ENCODE measurements around the gene SEMA6C.

SEMA6C gene

GRCh38 chr1:151189637-151190445 lies 43.4 kb upstream of the SEMA6C start, which contains the start of gene VPS72:
TSS of gene VPS72 (minus strand) at chr1:151190197. CDS start at chr1:151190121, 76 bp downstream.
- H3K9me3 ChIP-seq (ENCODE audit: control insufficient read depth, insufficient read depth, low read depth, low read length), result no peaks in the 10 kb centered on the region
- POLR2A ChIA-PET, result interaction anchor here (0.5 to 2.9 kb wide), 28 partner anchors 9 to 321 kb away, joined by 3 to 23 read pairs (median 4); partner anchors contain the start of genes CGN, LYSMD1, PI4KB and PIP5K1A
- no peaks in the 10 kb centered on the region for H3K4me1 ChIP-seq (ENCODE audit: control insufficient read depth, insufficient read depth, low read length)
- H3K27ac ChIP-seq (ENCODE audit: extremely low read depth, low read depth, low read length), result peak within 1 kb of the TSS; percentile 64
- H3K36me3 ChIP-seq (ENCODE audit: control insufficient read depth in 2 of 2, insufficient read depth in 1 of 2, low read length in 2 of 2), result peaks cover 8 to 21% of the 10 kb centered on the region in 2 experiments
- peak within 1 kb of the TSS; percentile 79 for H3K4me3 ChIP-seq (ENCODE audit: low read depth, low read length)
- CTCF ChIA-PET, result interaction anchor here (0.7 to 2.1 kb wide), 6 partner anchors 9 to 151 kb away, joined by 3 to 7 read pairs (median 4); no protein-coding TSS in a partner anchor
- no peak for TF ChIP-seq ZNF404 (tag by site-specific recombination; IDR thresholded peaks at IDR 0.05)
- TF ChIP-seq ZNF660 (tag by site-specific recombination; IDR thresholded peaks at IDR 0.05), result peak; percentile 92
- peak; percentile 41 for TF ChIP-seq ZBTB26 (tag by site-specific recombination; optimal IDR thresholded peaks at IDR 0.05)
- TF ChIP-seq ZNF670 (tag by site-specific recombination; IDR thresholded peaks at IDR 0.05; ENCODE audit: low read depth), result no peak
- no peak for TF ChIP-seq ZNF112 (tag by site-specific recombination; IDR thresholded peaks at IDR 0.05)
- TF ChIP-seq, protein P1, sequence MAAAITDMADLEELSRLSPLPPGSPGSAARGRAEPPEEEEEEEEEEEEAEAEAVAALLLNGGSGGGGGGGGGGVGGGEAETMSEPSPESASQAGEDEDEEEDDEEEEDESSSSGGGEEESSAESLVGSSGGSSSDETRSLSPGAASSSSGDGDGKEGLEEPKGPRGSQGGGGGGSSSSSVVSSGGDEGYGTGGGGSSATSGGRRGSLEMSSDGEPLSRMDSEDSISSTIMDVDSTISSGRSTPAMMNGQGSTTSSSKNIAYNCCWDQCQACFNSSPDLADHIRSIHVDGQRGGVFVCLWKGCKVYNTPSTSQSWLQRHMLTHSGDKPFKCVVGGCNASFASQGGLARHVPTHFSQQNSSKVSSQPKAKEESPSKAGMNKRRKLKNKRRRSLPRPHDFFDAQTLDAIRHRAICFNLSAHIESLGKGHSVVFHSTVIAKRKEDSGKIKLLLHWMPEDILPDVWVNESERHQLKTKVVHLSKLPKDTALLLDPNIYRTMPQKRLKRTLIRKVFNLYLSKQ (tag by site-specific recombination; IDR thresholded peaks at IDR 0.05; ENCODE audit: borderline replicate concordance), result no peak
- peak; percentile 90 for TF ChIP-seq ZFP37 (tag by site-specific recombination; IDR thresholded peaks at IDR 0.05)
- peak; percentile 84 for TF ChIP-seq SP3 (tag by site-specific recombination; IDR thresholded peaks at IDR 0.05)
- TF ChIP-seq, protein P2, sequence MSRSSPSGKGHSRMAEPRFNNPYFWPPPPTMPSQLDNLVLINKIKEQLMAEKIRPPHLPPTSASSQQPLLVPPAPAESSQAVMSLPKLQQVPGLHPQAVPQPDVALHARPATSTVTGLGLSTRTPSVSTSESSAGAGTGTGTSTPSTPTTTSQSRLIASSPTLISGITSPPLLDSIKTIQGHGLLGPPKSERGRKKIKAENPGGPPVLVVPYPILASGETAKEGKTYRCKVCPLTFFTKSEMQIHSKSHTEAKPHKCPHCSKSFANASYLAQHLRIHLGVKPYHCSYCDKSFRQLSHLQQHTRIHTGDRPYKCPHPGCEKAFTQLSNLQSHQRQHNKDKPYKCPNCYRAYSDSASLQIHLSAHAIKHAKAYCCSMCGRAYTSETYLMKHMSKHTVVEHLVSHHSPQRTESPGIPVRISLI (tag by site-specific recombination; IDR thresholded peaks at IDR 0.05), result no peak
- no peak for TF ChIP-seq GLI4 (tag by site-specific recombination; IDR thresholded peaks at IDR 0.05)
- no peak for TF ChIP-seq ZNF19 (tag by site-specific recombination; IDR thresholded peaks at IDR 0.05; ENCODE audit: low read depth)
- TF ChIP-seq, protein P3, sequence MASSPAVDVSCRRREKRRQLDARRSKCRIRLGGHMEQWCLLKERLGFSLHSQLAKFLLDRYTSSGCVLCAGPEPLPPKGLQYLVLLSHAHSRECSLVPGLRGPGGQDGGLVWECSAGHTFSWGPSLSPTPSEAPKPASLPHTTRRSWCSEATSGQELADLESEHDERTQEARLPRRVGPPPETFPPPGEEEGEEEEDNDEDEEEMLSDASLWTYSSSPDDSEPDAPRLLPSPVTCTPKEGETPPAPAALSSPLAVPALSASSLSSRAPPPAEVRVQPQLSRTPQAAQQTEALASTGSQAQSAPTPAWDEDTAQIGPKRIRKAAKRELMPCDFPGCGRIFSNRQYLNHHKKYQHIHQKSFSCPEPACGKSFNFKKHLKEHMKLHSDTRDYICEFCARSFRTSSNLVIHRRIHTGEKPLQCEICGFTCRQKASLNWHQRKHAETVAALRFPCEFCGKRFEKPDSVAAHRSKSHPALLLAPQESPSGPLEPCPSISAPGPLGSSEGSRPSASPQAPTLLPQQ (tag by site-specific recombination; IDR thresholded peaks at IDR 0.05), result peak; percentile 77; the same call in 1 of the 2 replicates
- TF ChIP-seq ZBTB7A (tag by site-specific recombination; IDR thresholded peaks at IDR 0.05; ENCODE audit: low read depth), result 0 out of 2 replicates have a peak, but pooled peaks have one; percentile 55
- TF ChIP-seq ZNF747 (tag by site-specific recombination; IDR thresholded peaks at IDR 0.05), result no peak
- peak; percentile 86 for TF ChIP-seq SCRT2 (tag by site-specific recombination; IDR thresholded peaks at IDR 0.05)
- TF ChIP-seq ZNF292 (tag by site-specific recombination; IDR thresholded peaks at IDR 0.05; ENCODE audit: borderline replicate concordance, low read depth), result no peak
- no peak for TF ChIP-seq ZNF621 (tag by site-specific recombination; IDR thresholded peaks at IDR 0.05)
- no peak for TF ChIP-seq ZNF214 (tag by site-specific recombination; IDR thresholded peaks at IDR 0.05; ENCODE audit: borderline replicate concordance)
- TF ChIP-seq ZNF776 (tag by site-specific recombination; IDR thresholded peaks at IDR 0.05; ENCODE audit: borderline replicate concordance), result no peak
- peak; percentile 70 for TF ChIP-seq SP2 (tag by site-specific recombination; IDR thresholded peaks at IDR 0.05)
- TF ChIP-seq ZNF549 (tag by site-specific recombination; IDR thresholded peaks at IDR 0.05), result no peak
- TF ChIP-seq ZNF2 (tag by site-specific recombination; IDR thresholded peaks at IDR 0.05), result peak; percentile 66; the same call in 1 of the 2 replicates
- peak; percentile 96 for TF ChIP-seq KLF16 (tag by site-specific recombination; IDR thresholded peaks at IDR 0.05)
- no peak for TF ChIP-seq ZNF248 (tag by site-specific recombination; IDR thresholded peaks at IDR 0.05)
- peak; percentile 83 for TF ChIP-seq ZBTB8A (tag by site-specific recombination; IDR thresholded peaks at IDR 0.05)
- TF ChIP-seq, protein P4, sequence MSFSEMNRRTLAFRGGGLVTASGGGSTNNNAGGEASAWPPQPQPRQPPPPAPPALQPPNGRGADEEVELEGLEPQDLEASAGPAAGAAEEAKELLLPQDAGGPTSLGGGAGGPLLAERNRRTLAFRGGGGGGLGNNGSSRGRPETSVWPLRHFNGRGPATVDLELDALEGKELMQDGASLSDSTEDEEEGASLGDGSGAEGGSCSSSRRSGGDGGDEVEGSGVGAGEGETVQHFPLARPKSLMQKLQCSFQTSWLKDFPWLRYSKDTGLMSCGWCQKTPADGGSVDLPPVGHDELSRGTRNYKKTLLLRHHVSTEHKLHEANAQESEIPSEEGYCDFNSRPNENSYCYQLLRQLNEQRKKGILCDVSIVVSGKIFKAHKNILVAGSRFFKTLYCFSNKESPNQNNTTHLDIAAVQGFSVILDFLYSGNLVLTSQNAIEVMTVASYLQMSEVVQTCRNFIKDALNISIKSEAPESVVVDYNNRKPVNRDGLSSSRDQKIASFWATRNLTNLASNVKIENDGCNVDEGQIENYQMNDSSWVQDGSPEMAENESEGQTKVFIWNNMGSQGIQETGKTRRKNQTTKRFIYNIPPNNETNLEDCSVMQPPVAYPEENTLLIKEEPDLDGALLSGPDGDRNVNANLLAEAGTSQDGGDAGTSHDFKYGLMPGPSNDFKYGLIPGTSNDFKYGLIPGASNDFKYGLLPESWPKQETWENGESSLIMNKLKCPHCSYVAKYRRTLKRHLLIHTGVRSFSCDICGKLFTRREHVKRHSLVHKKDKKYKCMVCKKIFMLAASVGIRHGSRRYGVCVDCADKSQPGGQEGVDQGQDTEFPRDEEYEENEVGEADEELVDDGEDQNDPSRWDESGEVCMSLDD (tag by site-specific recombination; IDR thresholded peaks at IDR 0.05), result peak; percentile 73
- peak; percentile 98 for TF ChIP-seq ZNF423 (tag by site-specific recombination; IDR thresholded peaks at IDR 0.05)
- no peak for TF ChIP-seq ZNF488 (tag by site-specific recombination; IDR thresholded peaks at IDR 0.05)
- TF ChIP-seq ZNF501 (tag by site-specific recombination; IDR thresholded peaks at IDR 0.05), result peak; percentile 97
